ENCODE measurements around the gene NHLRC4. TPM values are rescaled to one million over a fixed set of nuclear protein-coding genes. Genes with fewer than 3 reads are reported as not detected.

The NHLRC4 gene
- polyA plus RNA-seq, 3 donors: 9.0 to 9.6 (median 9.3) TPM

DNA sequence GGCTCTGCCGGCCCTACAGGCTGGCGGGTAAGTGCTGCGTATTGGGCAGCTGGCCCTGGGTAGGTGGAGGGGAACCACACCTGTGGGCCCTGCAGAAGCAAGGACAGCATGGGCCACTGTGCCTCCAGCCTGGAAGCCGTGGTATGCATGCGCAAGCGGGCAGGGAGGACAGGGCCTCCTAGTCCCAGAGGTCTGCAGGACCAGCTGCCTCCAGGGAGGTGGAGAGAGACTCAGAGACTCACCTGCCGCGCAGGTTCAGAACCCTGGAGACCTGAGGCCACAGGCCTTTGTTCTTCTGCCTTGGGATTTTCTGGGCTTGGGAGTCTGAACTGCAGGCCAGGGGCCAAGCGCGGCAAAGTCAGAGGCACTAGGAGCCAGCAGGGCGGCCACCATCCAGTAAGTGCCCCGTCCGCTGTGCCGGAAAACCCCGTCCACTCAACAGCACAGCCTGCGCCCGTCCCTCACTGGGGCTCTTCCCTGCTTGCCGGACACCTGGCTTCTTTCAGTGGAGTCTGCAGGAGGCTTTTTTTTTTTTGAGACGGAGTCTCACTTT is 14.2 kb downstream of the NHLRC4 start:
- DNase-seq: no peak

DNA sequence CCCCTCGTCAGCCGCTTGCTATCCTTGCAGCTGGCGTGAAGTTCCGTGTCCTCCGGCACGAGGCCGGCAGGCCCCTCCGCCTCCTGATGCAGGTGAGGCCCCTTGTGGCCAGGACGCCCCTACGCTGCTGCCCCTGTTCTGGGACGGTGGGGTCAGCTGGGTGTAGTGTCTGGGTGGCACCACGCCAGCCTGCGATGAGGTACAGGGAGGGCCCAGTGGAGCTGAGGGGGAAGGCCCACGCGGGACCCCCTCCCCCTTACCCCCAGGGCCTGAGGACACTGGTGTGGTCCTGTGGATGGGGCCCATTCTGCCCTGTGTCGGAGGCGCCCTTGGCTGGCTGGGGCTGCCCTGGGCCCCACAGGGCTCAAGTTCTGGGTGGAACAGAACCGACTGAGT is 15.4 kb downstream of the NHLRC4 start:
- DNase-seq: no peak

- no peak for DNase-seq
Observed at GRCh38 chr16:582614-583331, 16.0 kb downstream of the NHLRC4 start.

GRCh38 chr16:583470-583814 is 16.6 kb downstream of the NHLRC4 start:
- no peak for DNase-seq

DNA sequence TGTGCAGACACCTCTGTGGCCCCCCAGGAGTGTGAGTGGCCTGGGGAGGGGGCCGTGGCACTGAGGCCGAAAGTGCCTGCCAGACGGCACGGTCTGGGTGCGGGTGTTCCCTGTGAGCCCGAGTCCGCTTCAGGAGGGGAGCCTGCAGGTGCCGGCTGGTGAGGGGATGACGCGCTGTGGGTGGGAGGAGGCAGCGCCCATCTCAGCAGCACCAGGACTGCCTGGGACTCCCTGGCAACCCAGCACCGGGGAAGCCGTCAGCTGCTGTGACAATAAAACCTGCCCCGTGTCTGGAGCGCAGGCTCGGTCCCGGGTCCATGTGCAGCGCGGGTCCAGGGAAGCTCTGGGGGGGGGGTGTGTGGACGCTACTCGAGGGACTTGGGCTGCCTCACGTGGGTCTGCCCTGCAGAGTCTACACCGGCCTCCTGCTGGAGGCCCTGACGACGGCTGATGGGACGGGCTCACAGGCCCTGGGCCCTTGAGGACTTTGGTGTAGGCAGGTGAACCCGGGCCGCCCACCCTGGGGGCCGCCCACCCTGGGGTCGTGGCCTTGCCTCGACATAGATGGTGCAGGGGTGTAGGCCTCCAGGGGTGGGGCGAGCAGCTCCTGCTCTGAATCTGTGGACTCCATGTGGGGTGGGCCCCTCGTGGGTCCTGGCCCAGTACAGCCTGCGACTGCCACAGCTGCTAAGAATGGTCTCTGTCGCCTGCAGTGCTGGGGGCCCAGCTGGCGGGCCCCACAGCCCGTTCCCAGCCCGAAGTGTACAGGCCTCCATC is 17.2 kb downstream of the NHLRC4 start:
- DNase-seq: no peak

DNA sequence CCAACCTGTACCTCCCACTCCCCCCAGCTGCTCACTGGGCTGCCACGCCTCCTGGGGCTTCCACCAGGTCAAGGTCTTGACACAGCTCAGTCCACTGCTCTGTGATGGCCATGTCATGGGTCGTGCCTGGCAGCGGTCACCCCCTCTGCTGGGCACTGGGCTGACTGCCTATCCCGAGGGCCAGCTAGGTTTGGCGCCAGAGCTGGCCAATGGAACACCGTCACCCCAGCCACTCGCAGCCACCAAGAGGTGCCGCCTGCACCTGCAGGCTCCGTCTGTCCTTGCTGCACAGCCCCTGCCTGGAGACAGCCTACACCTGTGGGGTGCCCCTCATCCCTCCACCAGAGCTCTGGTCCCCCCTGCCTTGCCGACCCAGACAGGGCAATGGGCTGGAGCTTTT is 18.5 kb downstream of the NHLRC4 start:
- no peak for DNase-seq

DNA sequence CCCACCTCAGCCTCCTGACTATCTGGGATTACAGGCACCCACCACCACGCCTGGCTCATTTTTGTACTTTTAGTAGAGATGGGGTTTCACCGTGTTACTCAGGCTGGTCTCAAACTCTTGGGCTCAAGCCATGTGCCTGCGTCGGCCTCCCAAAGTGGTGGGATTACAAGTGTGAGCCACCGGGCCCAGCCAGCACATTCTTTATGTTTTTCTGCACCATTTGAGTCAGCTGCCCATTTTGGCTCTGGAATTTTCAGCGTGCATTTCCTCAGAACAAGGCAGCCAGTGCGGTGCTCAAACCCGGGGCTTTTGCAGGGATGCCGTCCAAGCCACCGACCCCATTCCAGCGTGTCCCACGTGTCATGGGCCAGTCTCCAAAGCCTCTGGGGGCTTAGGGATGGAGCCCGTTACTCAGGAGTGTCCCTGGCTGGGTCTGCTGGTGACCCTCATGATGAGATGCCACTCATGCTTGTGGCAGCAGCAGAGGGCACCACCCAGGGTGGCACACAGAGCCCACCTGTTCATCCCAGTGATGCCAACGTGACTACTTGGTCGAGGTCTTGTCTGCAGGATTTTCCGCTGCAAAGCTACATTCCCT is 19.3 kb downstream of the NHLRC4 start:
- DNase-seq: no peak

GRCh38 chr16:586645-587590 is 20.1 kb downstream of the NHLRC4 start:
- DNase-seq: no peak

- DNase-seq: peak; percentile 66
Observed at GRCh38 chr16:588639-588888, 21.8 kb downstream of the NHLRC4 start.

DNA sequence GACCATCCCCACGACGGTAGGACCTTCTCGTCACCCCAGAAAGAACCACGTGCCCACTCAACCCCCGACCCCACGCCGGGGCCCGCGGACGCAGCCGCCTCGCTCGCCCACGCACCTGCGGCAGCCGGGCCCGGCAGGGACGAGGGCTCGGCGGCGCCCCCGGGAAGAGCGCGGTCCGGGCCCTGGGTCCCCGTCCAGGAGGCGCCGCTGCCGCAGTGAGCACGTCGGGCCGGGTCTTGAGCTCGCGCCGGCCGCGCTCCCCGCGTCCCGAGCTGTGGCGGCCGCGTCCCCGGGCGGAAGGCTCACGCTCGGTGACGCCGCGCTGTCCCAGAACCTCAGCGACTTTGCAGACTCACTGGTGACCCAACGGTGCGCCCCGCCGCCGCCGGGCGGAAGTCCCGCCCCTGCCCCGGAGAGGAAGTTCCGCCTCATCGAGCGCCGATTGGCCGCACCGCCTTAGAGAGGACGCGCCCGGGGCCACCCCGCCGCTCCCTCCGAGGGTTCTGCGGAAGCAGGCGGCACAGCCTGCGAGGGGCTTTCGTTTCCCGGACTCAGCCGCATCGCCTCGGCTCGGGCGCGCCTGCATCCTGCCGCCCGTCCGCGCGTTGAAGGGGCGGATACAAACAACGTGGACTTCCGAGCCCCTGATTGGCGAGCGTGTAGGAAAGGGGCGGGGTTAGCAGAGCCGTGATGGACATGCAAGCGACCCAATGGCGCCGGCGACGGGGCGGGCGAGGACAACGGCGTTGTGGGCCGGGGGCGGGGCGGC is 22.3 kb downstream of the NHLRC4 start:
- DNase-seq: peak; percentile 96

GRCh38 chr16:589658-590187 is 22.9 kb downstream of the NHLRC4 start, which contains the start of gene RAB40C:
TSS of gene RAB40C (plus strand) at chr16:590066. CDS start at chr16:590292, 226 bp downstream.
- peak; percentile 97 for DNase-seq

DNA sequence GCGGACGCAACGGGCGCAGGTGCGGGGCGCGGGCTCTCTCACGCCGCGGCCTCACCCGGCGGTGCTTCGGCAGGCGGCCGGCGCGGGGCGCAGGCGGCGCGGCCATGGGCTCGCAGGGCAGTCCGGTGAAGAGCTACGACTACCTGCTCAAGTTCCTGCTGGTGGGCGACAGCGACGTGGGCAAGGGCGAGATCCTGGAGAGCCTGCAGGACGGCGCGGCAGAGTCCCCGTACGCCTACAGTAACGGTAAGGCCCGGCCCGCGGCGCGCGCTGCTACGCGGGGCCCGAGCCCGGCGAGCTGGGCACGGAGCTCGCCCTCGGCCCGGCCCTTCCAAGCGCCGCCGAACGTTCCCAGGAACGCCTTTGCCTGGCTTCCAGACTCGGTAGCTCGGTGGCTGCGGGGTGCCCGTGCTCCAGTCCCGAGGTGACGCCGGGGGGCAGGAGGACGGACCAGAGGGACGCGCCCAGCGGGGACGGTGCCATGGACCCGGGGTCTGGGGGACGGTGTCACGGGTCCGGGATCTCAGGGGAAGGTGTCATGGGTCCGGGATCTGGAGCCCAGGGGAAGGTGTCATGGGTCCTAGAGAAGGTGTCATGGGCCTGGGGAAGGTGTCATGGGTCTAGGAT is 23.5 kb downstream of the NHLRC4 start:
- no peak for DNase-seq

DNA sequence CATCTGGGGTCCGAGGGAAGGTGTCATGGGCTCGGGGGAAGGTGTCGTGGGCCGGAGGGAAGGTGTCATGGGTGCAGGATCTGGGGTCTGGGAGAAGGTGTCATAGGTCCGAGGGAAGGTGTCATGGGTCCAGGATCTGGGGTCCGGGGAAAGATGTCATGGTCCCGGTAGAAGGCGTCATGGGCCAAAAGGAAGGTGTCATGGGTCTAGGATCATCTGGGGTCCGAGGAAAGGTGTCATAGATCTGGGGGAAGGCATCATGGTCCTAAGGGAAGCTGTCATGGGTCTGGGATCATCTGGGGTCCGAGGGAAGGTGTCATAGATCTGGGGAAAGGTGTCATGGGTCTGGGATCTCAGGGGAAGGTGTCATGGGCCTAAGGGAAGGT is 24.0 kb downstream of the NHLRC4 start:
- DNase-seq: no peak

- no peak for DNase-seq
Observed at GRCh38 chr16:591231-591630, 24.4 kb downstream of the NHLRC4 start.

DNA sequence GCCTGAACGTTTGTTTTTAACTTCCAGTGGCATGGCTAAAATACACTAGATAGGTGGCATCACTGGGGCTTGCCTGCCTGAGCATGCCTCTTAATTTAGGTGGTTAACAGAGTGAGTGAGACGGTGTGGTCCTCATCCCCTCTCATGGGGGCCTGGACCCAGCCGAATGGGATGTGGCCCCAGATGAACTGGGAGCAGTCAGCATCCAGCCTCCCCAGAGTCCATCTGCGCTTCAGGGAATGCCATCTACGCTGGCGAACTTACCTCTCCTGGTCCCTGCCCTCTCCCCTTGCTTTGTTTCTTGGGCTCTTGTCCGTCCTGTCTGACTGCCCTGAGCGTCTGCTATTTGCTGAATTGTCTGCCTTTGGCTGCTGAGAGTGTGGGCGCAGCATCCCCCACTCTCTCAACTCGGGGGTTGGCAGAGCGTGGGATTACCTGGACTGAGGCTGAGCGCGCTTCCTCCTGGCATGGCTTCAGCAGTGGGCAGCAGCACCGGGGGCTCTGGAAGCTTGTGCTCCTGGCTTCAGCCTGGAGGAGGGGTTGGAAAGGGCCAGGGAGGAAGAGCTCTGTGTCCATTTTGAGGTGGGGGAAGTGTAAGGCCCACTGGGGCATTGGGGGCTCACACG is 25.2 kb downstream of the NHLRC4 start:
- DNase-seq: no peak

GRCh38 chr16:592518-593306 is 25.9 kb downstream of the NHLRC4 start:
- DNase-seq: peak; percentile 65

DNA sequence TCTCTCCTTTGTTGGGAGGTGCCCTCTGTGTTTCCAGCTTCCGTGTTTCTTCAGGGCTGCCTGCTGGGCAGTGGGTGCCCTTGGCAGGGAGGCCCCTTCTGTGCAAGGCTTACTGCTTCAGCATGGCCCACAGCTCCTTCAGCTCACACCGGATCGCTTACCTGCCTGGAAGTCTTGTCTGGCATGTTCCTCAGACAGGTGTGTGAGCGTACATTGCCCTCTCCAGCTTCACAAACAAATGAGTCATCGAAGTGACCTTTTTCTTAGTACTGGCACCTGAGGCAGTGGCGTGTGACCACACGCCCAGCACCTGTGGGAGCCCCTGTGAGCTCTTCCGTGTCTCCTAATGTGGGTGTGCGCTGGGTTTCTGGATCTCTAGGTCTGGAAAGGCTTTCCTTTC is 26.6 kb downstream of the NHLRC4 start:
- DNase-seq: no peak

DNA sequence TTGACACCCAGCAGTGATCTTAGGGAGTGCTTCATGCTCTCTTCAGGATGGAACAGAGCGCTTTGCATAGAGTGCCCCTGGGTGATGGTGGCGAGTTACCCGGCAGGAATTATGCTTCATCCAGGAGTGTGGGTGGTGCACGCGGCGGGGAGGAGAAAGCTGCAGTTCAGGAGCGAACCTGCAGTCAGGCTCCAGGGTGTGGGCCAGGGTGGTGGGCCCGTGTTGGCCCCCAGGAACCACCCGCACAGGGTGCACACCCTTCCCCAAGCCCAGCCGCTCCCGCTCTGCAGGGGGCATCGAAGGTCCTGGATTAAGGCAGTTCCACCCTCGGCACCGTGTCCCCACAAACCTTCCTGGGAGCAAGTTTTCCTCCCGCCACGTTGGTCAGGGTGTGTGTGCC is 27.0 kb downstream of the NHLRC4 start:
- DNase-seq: no peak

DNA sequence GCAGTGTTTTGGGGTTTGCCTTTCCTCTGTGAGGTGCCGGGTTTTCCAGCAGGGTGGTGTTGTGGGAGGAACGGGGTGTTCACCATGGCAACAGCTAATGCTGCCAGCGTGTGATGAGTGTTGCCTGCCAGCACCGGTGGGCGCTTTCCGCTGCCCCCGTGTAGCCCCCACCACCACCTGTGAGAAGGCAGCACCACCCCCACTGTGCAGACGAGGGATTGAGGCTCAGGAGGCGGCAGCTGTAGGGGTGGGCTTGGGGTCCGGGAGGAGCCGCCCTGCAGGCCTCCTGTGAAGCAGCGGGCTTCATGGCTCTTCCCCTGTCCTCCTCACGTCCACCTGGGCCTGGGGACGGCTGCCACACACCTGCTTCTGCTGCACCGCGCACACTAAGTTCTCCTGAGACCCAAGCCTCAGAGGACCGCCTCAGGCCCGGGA is 28.3 kb downstream of the NHLRC4 start:
- no peak for DNase-seq
